B cell (primary cell): ENCODE measurements around the gene OR4K2.

Source experiments
- CTCF ChIP-seq: fragments of 200-600 bp; IDR thresholded peaks from one replicate; pipeline ENCODE4 v1.8.0; 2022; ENCODE audit warnings: antibody characterized with exemption, mild to moderate bottlenecking
- EZH2 ChIP-seq: IDR thresholded peaks from 2 replicates; pipeline ENCODE4 v1.6.1; 2012; ENCODE audit warnings: borderline replicate concordance, low read depth, mild to moderate bottlenecking, moderate library complexity, low read length; ENCODE audit not compliant: insufficient read depth, poor library complexity, severe bottlenecking

GRCh38 chr14:19918553-19919264 is 43.8 kb downstream of the OR4K2 start:
- TF ChIP-seq CTCF, result no peak
- TF ChIP-seq EZH2, result no peak
